ENCODE measurements around the gene DNPH1. TPM values are rescaled to one million over a fixed set of nuclear protein-coding genes. Genes with fewer than 3 reads are reported as not detected.

DNPH1 gene
- total RNA-seq, 1 experiment from 2014 or later = 47.0 TPM

DNA sequence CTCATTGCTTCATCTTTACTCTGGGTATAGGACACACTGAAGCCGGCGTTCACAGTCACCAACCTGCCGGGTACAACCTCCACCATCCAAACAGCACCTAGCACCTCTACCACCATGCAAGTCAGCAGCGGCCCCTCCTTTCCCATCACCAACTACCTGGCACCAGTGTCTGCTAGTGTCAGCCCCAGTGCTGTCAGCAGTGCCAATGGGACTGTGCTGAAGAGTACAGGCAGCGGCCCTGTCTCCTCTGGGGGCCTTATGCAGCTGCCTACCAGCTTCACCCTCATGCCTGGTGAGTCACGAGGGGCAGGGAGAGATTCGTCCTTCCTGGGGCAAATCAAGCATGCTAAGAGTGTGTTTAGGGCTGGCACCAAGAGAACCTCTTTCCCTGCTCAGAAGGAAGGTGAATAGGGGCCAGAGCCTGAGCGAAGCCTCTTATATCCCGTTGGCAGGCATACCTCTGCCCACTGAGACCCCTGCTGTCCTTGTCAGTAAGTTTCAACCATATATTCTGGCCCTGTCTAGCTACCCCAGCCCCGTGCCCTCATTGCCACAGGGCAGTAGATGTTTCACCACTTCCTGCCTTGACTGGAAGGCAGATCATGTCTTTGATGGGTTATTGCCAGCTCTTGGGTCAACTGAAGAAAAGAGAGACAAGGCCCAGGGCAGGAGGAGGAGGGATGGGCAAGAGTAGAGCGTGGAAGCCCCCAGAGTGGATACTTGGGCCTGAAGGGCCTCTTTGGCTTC is 53.4 kb downstream of the DNPH1 start:
- H3K56ac ChIP-seq (ENCODE audit: insufficient read length, low read depth, low read length) = no peak overlapping the region
- H4K91ac ChIP-seq (ENCODE audit: insufficient read length, low read depth, low read length) = no peak overlapping the region
- no peak overlapping the region for H2AFZ ChIP-seq (ENCODE audit: low read length)
- no peak overlapping the region for H4K8ac ChIP-seq (replicated peaks; ENCODE audit: insufficient read length, low read depth, low read length)
- Mint-ChIP-seq H3K9me3 (no peaks in the 10 kb centered on the region), H3K4me1 (peaks cover 27 to 28% of the 10 kb centered on the region in 2 experiments), H3K27ac (no peak overlapping the region; a peak in 1 of 7 replicates), H3K36me3 (ENCODE audit: insufficient read depth in 1 of 3, low read depth in 3 of 3) (peaks cover 38 to 56% (median 55%) of the 10 kb centered on the region in 3 experiments), H3K27me3 (ENCODE audit: low read depth) (peaks cover 3% of the 10 kb centered on the region), H3K4me3 (no peak overlapping the region)
- H2BK15ac ChIP-seq (ENCODE audit: low read depth, low read length) = no peak overlapping the region
- H3K18ac ChIP-seq (ENCODE audit: insufficient read length, low read depth, low read length) = no peak overlapping the region
- H3K79me2 ChIP-seq (ENCODE audit: insufficient read depth, low read length) = peaks cover 2% of the 10 kb centered on the region; the same call in 1 of the 2 replicates
- H3K9me3 ChIP-seq (ENCODE audit: control insufficient read depth, low read depth, low read length) = no peaks in the 10 kb centered on the region
- H2AK5ac ChIP-seq (ENCODE audit: insufficient read length, low read length) = no peak overlapping the region
- H3K23ac ChIP-seq (ENCODE audit: insufficient read length, low read depth, low read length) = no peak overlapping the region
- peaks cover 14% of the 10 kb centered on the region for H3K23me2 ChIP-seq (ENCODE audit: insufficient read length, low read depth, low read length, poor library complexity, severe bottlenecking)
- no peak overlapping the region for H3K4me2 ChIP-seq (ENCODE audit: insufficient read depth, insufficient read length, low read length)
- peaks cover 4% of the 10 kb centered on the region for H3K79me1 ChIP-seq (ENCODE audit: insufficient read depth, low read depth, low read length, poor library complexity, severe bottlenecking)
- no peak overlapping the region for H2BK12ac ChIP-seq (ENCODE audit: insufficient read length, low read depth, low read length)
- no peak overlapping the region for H3K4ac ChIP-seq (ENCODE audit: low read depth, low read length)
- H4K20me1 ChIP-seq (ENCODE audit: control insufficient read depth, insufficient read depth, insufficient read length) = no peaks in the 10 kb centered on the region
- H2BK120ac ChIP-seq (ENCODE audit: low read depth, low read length, poor library complexity, severe bottlenecking) = no peak overlapping the region
- H3K9ac ChIP-seq (ENCODE audit: extremely low read depth, insufficient read length, low read length) = no peak overlapping the region
- H2BK20ac ChIP-seq (ENCODE audit: low read depth, low read length, poor library complexity, severe bottlenecking) = no peak overlapping the region
- H3K27ac ChIP-seq (ENCODE audit: insufficient read length, low read depth, low read length) = no peak overlapping the region
- no peak overlapping the region for H3T11ph ChIP-seq (ENCODE audit: low read length)
- TF ChIP-seq, protein P1, sequence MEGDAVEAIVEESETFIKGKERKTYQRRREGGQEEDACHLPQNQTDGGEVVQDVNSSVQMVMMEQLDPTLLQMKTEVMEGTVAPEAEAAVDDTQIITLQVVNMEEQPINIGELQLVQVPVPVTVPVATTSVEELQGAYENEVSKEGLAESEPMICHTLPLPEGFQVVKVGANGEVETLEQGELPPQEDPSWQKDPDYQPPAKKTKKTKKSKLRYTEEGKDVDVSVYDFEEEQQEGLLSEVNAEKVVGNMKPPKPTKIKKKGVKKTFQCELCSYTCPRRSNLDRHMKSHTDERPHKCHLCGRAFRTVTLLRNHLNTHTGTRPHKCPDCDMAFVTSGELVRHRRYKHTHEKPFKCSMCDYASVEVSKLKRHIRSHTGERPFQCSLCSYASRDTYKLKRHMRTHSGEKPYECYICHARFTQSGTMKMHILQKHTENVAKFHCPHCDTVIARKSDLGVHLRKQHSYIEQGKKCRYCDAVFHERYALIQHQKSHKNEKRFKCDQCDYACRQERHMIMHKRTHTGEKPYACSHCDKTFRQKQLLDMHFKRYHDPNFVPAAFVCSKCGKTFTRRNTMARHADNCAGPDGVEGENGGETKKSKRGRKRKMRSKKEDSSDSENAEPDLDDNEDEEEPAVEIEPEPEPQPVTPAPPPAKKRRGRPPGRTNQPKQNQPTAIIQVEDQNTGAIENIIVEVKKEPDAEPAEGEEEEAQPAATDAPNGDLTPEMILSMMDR (conservative IDR thresholded peaks at IDR 0.05) = no peak
- H2BK5ac ChIP-seq (ENCODE audit: insufficient read length, low read length) = no peak overlapping the region
- no CpG with 5 or more reads among the region's 11 CpGs for WGBS (ENCODE audit: extremely low coverage, insufficient read length, low lambda C conversion rate)
- no peak for DNase-seq
- no peaks in the 10 kb centered on the region for H3K27me3 ChIP-seq (ENCODE audit: insufficient read depth, low read length)
- peaks cover 4% of the 10 kb centered on the region; the same call in 1 of the 2 replicates for H3K4me1 ChIP-seq (ENCODE audit: insufficient read depth, low read length)
- no peak overlapping the region for H3K14ac ChIP-seq (ENCODE audit: insufficient read depth, low read length)
- no peak overlapping the region for H4K5ac ChIP-seq (ENCODE audit: insufficient read length, low read depth, low read length)

Other genes with a start within 250 kb of the DNPH1 start
- 53.5 and 57.7 TPM in 2 replicates for gene PPP2R5D, start 244.9 kb downstream of the DNPH1 start, total RNA-seq (2021)
- gene MEA1, start 215.5 kb downstream of the DNPH1 start, total RNA-seq (2021) = 105 and 113 TPM in 2 replicates
- gene KLHDC3, start 215.2 kb downstream of the DNPH1 start, total RNA-seq (2021) = 146 TPM in 2 replicates
- 117 and 121 TPM in 2 replicates for gene RRP36, start 207.9 kb downstream of the DNPH1 start, total RNA-seq (2021)
- gene CUL7, start 175.6 kb downstream of the DNPH1 start, total RNA-seq (2021) = 23.5 and 24.5 TPM in 2 replicates
- 71.9 and 74.4 TPM in 2 replicates for gene MRPL2, start 170.0 kb downstream of the DNPH1 start, total RNA-seq (2021)
- gene KLC4, start 169.8 kb downstream of the DNPH1 start, total RNA-seq (2021) = 29.7 TPM in 2 replicates
- 126 and 128 TPM in 2 replicates for gene PTK7, start 153.2 kb downstream of the DNPH1 start, total RNA-seq (2021)
- gene SRF, start 58.2 kb downstream of the DNPH1 start, total RNA-seq (2021) = 57.5 and 59.7 TPM in 2 replicates
- 15.2 and 15.5 TPM in 2 replicates for gene CUL9, start 47.3 kb downstream of the DNPH1 start, total RNA-seq (2021)
- 1.3 and 1.6 TPM in 2 replicates for gene TTBK1, start 14.0 kb upstream of the DNPH1 start, total RNA-seq (2021)
- gene SLC22A7, start 68.8 kb upstream of the DNPH1 start, total RNA-seq (2021) = not detected in 2 replicates
- 15.3 and 16.9 TPM in 2 replicates for gene CRIP3, start 79.3 kb upstream of the DNPH1 start, total RNA-seq (2021)
- gene ZNF318, start 140.2 kb upstream of the DNPH1 start, total RNA-seq (2021) = 15.0 and 16.3 TPM in 2 replicates
- gene ABCC10, start 198.1 kb upstream of the DNPH1 start, total RNA-seq (2021) = 28.0 and 31.8 TPM in 2 replicates
- 0.57 and 0.96 TPM in 2 replicates for gene DLK2, start 226.1 kb upstream of the DNPH1 start, total RNA-seq (2021)
- gene TJAP1, start 248.1 kb upstream of the DNPH1 start, total RNA-seq (2021) = 45.1 and 49.2 TPM in 2 replicates